ENCODE results near the gene SETX. TPM values are rescaled to one million over a fixed set of nuclear protein-coding genes. Genes with fewer than 3 reads are reported as not detected.

The SETX gene
- total RNA-seq, 2 donors from 2014 or later: 57.9 to 78.5 TPM

DNA sequence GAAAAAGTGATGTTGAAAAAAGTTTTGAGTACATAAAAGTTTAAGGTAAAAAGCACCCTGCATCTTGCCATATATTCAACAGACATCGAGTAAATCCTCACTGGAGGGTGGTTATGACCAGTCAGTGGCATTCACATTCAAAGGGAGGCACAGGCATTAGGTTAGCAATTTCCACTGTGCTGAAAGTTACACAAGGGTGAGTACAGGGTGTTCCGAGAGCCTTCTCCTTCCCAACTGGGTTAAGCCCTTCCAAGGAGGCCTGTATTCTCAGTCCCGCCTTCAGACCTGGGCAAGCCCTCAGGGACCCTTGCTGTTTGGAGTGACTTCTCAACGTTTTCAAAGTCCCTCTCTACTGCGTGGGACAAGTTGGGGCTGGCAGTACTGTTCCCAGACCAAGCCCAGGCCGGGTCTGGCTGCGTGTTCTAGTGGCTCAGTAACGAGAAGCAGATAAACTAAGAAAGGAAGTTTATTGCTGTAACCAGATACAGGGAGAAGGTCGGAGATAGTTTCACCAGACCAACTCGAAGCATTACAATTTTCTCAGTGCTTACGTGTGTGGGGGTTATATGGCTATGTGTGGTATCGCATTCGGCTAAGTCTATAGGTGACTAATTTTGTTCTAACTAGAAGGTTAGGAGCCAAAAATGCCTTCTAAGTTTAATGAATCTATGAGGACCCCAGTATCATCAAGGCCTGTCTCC, 13.0 kb upstream of the SETX start:
- Histone ChIP-seq H3K9me3 (no peaks in the 10 kb centered on the region), H3K27me3 (replicated peaks; ENCODE audit: insufficient read depth) (no peaks in the 10 kb centered on the region), H3K4me3 (no peak overlapping the region), H3K36me3 (no peaks in the 10 kb centered on the region), H3K4me1 (ENCODE audit: control insufficient read depth in 1 of 2, low read depth in 2 of 2) (no peaks in the 10 kb centered on the region), H3K27ac (no peak overlapping the region)
- ATAC-seq (ENCODE audit: insufficient number of reproducible peaks, low FRiP score, low read depth): no peak
- TF ChIP-seq, protein P1, sequence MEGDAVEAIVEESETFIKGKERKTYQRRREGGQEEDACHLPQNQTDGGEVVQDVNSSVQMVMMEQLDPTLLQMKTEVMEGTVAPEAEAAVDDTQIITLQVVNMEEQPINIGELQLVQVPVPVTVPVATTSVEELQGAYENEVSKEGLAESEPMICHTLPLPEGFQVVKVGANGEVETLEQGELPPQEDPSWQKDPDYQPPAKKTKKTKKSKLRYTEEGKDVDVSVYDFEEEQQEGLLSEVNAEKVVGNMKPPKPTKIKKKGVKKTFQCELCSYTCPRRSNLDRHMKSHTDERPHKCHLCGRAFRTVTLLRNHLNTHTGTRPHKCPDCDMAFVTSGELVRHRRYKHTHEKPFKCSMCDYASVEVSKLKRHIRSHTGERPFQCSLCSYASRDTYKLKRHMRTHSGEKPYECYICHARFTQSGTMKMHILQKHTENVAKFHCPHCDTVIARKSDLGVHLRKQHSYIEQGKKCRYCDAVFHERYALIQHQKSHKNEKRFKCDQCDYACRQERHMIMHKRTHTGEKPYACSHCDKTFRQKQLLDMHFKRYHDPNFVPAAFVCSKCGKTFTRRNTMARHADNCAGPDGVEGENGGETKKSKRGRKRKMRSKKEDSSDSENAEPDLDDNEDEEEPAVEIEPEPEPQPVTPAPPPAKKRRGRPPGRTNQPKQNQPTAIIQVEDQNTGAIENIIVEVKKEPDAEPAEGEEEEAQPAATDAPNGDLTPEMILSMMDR (IDR thresholded peaks at IDR 0.05): no peak
- no peak for DNase-seq (ENCODE audit: low spot score)

DNA sequence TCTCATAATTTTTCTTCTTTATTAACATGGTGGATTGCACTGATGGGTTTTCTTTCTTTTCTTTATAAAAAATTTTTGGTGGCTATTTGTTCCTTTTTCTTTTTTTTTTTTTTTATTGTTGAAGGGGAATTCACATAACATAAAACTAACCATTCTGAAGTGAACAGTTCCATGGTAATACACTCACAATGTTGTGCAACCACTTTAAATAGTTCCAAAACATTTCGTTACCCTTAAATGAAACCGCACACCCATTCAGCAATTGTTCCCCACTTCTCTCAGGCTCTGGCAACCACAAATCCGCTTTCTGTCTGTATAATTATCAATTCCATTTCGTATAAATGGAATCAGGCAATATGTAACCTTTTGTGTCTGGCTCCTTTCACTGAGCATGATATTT, 11.7 kb upstream of the SETX start:
- no peak overlapping the region for H3K27ac ChIP-seq
- TF ChIP-seq, protein P1 (IDR thresholded peaks at IDR 0.05): no peak
- ATAC-seq (ENCODE audit: insufficient number of reproducible peaks, low FRiP score, low read depth) (no peak), DNase-seq (ENCODE audit: low spot score) (no peak)
- no peaks in the 10 kb centered on the region for H3K36me3 ChIP-seq
- no peaks in the 10 kb centered on the region for H3K27me3 ChIP-seq (replicated peaks; ENCODE audit: insufficient read depth)
- no peaks in the 10 kb centered on the region for H3K4me1 ChIP-seq (ENCODE audit: control insufficient read depth in 1 of 2, low read depth in 2 of 2)
- H3K9me3 ChIP-seq: no peaks in the 10 kb centered on the region
- no peak overlapping the region for H3K4me3 ChIP-seq

DNA sequence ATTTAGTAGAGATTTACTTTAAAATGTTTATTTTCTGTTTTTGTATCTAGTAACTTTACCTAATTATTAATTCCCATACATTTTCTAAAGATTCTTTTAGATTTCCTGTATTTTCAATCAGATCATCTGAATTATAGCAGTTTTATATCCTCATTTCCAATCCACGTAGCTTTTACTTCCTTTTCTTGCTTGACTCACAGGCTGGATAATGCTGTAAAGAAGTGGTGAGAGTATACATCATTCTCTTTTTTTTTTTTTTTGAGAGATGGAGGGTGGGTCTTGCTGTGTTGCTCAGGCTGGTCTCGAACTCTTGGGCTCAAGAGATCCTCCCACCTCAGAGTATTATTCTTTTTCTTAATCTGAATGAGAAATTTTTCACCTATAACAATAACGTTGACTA, 11.2 kb upstream of the SETX start:
- DNase-seq (ENCODE audit: low spot score): no peak
- Histone ChIP-seq H3K27ac (no peak overlapping the region), H3K36me3 (no peaks in the 10 kb centered on the region), H3K4me1 (ENCODE audit: control insufficient read depth in 1 of 2, low read depth in 2 of 2) (no peaks in the 10 kb centered on the region), H3K9me3 (no peaks in the 10 kb centered on the region), H3K27me3 (replicated peaks; ENCODE audit: insufficient read depth) (no peaks in the 10 kb centered on the region), H3K4me3 (no peak overlapping the region)
- TF ChIP-seq, protein P1 (IDR thresholded peaks at IDR 0.05): no peak
- no peak for ATAC-seq (ENCODE audit: insufficient number of reproducible peaks, low FRiP score, low read depth)

DNA sequence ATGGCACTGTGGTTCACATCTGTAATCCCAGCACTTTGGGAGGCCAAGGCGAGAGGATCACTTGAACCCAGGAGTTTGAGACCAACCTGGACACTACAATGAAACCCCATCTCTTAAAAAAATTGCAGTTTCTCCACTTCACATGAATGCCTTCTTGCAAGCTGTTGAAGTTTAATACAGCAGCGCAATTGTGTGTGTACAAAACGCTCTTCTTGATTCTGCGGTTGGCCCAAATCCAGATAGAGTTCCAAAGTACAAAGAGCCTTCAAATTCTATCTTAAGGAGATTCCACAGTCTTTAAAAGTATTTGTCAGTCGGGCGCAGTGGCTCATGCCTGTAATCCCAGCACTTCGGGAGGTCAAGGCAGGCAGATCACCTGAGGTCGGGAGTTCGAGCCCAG, 9.3 kb upstream of the SETX start:
- no peaks in the 10 kb centered on the region for H3K36me3 ChIP-seq
- H3K27me3 ChIP-seq (replicated peaks; ENCODE audit: insufficient read depth): no peaks in the 10 kb centered on the region
- H3K9me3 ChIP-seq: no peaks in the 10 kb centered on the region
- H3K4me3 ChIP-seq: no peak overlapping the region
- TF ChIP-seq, protein P1 (IDR thresholded peaks at IDR 0.05): no peak
- DNase-seq (ENCODE audit: low spot score) (no peak), ATAC-seq (ENCODE audit: insufficient number of reproducible peaks, low FRiP score, low read depth) (no peak)
- no peaks in the 10 kb centered on the region for H3K4me1 ChIP-seq (ENCODE audit: control insufficient read depth in 1 of 2, low read depth in 2 of 2)
- no peak overlapping the region for H3K27ac ChIP-seq

DNA sequence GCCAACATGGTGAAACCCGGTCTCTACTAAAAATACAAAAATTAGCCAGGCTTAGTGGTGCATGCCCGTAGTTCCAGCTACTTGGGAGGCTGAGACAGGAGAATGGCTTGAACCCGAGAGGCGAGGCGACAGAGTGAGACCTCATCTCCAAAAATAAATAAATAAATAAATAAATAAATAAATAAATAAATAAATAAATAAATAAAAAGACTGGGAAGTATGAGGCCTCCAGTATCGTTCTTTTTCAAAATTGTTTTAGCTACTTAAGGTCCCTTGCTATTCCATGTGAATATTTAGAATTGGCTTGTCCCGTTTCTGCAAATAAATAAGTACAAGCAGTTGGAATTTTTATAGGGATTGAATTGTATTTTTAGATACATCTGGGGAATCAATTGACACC, 3.0 kb upstream of the SETX start:
- Histone ChIP-seq H3K27ac (no peak overlapping the region), H3K4me1 (ENCODE audit: control insufficient read depth in 1 of 2, low read depth in 2 of 2) (peaks cover 3 to 14% of the 10 kb centered on the region in 2 donors), H3K4me3 (no peak overlapping the region), H3K27me3 (replicated peaks; ENCODE audit: insufficient read depth) (no peaks in the 10 kb centered on the region), H3K9me3 (no peaks in the 10 kb centered on the region), H3K36me3 (peaks cover 3% of the 10 kb centered on the region)
- ATAC-seq (ENCODE audit: insufficient number of reproducible peaks, low FRiP score, low read depth) (no peak), DNase-seq (ENCODE audit: low spot score) (no peak)
- TF ChIP-seq, protein P1 (IDR thresholded peaks at IDR 0.05): no peak
